GM12874 (cell line): ENCODE data around the gene ADGRA1.

ENCODE experiments used
- TF ChIP-seq, protein P1 (sequence below): IDR thresholded peaks from 2 replicates; pipeline ENCODE4 v1.5.1; 2011; ENCODE audit warnings: low read depth, mild to moderate bottlenecking, control low read depth, low read length, moderate library complexity; ENCODE audit not compliant: insufficient read depth

ADGRA1 gene

DNA sequence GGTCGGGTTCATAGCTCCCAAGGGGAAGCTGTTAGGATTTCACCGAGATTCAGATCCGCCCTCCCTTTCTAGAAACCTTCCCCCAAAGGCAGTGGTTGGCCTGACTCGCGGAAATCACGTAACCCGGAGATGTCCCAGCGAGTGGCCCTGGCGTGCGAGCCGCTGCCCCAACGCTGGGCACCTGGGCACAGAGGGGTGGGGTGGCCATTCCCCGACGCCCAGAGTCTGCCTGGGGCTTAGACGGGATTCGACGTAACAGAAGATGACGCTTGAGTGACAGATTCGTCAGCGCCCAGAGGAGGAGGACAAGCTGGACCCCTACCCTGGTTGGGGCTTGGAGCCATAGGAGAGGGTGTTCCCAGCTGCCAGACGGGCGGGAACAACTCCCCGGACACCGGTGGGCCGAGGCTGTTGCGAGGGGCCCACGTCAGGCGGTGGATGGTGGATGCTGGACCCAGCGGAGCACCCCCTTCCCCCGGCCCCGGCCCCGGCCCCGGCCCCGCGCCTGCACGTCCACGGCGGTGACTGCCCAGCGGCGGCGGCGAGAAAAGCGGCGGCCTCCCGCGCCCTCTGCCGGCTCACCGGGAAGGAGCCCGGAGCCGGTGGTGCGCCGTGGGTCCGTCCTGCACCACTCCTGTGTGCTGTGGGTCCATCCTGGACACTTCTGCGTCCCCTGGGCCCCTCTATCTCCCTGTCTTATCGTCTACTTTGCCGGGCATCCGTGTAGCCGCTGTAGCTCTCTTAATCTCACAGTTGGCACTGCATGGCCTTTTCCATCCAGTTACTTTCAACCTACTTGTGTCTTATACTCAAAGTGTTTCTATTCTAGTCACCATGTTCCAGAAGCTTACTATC is 36.9 kb downstream of the ADGRA1 start:
- TF ChIP-seq, protein P1, sequence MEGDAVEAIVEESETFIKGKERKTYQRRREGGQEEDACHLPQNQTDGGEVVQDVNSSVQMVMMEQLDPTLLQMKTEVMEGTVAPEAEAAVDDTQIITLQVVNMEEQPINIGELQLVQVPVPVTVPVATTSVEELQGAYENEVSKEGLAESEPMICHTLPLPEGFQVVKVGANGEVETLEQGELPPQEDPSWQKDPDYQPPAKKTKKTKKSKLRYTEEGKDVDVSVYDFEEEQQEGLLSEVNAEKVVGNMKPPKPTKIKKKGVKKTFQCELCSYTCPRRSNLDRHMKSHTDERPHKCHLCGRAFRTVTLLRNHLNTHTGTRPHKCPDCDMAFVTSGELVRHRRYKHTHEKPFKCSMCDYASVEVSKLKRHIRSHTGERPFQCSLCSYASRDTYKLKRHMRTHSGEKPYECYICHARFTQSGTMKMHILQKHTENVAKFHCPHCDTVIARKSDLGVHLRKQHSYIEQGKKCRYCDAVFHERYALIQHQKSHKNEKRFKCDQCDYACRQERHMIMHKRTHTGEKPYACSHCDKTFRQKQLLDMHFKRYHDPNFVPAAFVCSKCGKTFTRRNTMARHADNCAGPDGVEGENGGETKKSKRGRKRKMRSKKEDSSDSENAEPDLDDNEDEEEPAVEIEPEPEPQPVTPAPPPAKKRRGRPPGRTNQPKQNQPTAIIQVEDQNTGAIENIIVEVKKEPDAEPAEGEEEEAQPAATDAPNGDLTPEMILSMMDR = no peak

DNA sequence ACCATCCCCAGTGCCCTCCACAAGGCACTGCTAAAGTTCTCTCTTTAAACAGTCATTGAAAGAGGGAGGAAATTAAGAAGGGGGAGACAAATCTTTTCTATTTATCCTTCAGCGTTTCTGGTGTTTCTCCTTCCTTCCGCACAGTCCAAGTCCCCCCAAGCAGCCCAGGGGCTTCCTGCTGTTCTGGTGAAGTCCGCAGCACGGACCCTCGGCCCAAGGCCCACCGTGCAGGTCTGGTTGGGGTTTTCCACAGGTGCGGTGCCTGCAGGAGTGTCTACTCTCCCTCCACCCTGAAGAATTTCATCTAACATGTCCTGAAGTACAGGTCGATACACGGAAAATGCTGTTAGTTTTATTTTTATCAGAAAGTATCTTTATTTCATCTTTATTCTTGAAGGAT is 38.2 kb downstream of the ADGRA1 start:
- TF ChIP-seq, protein P1 = no peak

DNA sequence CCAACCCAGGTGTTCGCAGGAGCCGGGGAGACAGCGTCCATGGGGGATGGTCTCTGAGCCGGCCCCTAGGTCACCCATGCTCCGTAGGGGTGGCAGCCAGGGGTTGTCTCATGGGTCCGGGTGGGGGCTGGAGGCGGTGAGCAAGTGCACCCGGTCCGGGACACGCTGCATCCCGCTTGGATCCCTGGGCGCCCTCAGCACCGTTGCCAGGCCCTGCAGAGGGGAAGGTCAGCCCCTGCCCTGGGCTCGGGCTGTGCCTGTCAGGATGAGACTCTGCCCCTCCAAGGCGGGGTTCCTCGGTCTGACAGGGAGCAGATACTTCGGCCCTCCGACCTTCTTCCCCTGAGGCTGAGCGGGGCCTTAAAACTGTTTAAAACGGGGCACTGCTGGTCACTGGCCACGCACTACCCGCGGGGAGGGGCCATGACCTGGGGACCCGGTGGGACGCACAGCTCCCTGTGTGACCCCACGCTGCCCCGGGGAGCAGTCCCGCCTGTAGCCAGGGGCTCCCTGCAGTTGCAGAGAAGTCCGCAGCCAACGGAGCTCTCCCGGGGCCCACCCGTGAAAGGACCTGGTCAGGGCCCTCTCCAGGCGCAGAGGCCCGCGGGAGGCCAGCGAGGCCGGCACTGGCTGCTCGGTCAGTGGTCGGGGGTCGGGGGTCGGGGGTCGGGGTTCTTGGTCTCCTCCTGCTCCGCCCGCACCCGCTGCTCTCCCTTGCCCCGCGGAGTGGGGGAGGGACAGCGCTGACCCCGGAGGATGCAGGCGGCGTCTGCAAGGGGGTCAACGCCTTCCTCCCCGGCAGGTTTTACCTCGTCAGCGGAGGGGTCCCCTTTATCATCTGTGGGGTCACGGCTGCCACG is 38.9 kb downstream of the ADGRA1 start:
- TF ChIP-seq, protein P1 = no peak

DNA sequence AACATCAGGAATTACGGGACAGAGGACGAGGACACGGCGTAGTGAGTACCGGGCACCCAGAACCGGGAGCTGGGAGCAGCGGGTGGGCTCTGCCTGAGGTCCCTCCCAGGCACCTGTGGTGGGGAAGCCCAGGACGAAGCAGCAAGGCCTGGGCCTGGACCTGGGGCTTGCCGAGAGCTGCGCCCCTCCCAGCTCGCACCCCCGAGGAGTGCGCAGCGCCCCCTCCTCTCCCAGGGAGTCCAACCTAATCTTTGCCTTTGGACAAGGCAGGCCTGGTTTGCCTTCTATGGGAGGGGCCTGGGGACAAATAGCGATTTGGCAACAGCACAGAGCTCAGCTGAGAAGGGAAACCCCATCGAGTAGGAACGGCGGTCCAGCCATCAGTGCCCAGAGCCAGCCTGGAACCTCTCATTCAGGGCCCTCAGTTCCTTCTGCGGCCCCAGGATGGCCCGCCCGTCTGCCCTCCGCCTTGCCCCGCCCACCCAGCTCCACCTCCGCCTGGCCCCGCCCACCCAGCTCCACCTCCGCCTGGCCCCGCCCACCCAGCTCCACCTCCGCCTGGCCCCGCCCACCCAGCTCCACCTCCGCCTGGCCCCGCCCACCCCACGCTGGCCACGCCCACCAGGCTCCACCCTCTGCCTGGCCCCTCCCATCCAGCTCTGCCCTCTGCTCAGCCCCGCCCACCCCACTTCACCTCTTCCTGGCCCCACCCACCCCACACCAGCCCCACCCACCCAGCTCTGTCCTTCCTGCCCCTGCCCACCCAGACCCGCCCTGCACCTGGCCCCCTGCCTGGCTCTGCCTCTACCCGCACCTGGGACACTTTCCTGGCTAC is 39.8 kb downstream of the ADGRA1 start:
- TF ChIP-seq, protein P1 = no peak

DNA sequence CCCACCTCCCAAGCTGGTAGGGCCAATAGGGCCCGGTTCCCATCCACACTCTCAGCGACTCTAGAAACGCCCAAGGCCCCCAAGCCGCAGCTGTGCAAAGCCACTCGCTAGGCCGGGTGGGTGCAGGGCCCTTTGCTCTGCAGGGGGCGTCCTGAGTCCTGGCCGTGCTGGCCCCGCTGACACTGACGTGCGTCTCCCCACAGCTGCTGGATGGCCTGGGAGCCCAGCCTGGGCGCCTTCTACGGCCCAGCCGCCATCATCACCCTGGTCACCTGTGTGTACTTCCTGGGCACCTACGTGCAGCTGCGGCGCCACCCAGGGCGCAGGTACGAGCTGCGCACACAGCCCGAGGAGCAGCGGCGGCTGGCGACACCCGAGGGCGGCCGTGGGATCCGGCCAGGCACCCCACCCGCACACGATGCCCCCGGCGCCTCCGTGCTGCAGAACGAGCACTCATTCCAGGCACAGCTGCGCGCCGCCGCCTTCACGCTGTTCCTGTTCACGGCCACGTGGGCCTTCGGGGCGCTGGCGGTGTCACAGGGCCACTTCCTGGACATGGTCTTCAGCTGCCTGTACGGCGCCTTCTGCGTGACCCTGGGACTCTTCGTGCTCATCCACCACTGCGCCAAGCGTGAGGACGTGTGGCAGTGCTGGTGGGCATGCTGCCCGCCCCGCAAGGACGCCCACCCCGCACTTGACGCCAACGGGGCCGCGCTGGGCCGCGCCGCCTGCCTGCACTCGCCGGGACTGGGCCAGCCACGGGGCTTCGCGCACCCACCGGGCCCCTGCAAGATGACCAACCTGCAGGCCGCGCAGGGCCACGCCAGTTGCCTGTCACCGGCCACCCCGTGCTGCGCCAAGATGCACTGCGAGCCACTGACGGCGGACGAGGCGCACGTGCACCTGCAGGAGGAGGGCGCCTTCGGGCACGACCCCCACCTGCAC is 40.7 kb downstream of the ADGRA1 start:
- TF ChIP-seq, protein P1 = no peak

DNA sequence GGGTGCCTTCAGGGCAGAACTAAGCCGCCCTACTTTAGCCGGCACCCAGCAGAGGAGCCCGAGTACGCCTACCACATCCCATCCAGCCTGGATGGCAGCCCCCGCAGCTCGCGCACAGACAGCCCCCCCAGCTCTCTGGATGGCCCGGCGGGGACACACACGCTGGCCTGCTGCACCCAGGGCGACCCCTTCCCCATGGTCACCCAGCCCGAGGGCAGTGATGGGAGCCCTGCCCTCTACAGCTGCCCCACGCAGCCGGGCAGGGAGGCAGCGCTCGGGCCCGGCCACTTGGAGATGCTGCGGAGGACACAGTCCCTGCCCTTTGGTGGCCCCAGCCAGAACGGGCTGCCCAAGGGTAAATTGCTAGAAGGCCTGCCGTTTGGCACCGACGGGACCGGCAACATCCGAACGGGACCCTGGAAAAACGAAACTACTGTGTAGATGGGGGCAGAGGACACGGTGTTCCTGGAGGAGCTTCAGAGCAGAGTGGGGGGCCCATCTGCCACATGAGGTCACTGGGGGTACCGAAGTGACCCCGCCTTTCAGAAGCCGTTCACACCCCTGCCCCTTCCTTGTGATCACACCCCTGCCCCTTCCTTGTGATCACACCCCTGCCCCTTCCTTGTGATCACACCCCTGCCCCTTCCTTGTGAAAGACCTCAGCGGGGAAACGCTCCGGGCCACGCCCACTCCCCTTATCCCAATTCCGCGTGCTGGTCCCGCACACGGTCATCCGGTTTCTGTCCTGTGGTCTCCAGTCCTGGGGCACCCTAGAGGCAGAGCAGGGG is 41.5 kb downstream of the ADGRA1 start:
- TF ChIP-seq, protein P1 = no peak
